Parathyroid adenoma (tissue), 2 donors: ENCODE data around the gene HBZ.

ENCODE experiments used
- H2AFZ ChIP-seq: fragments of 300-600 bp; sonication (generic); one replicate; pipeline ENCODE4 v1.7.0; 2017; ENCODE audit warnings: antibody characterized with exemption, mild to moderate bottlenecking
- H3K27ac ChIP-seq: fragments of 300-600 bp; sonication (generic); one replicate; pipeline ENCODE4 v1.7.0; 2017
- H3K27me3 ChIP-seq: fragments of 300-600 bp; sonication (generic); one replicate; pipeline ENCODE4 v1.7.0; 2017; ENCODE audit warnings: low read length; ENCODE audit not compliant: control insufficient read depth, insufficient read depth
- H3K36me3 ChIP-seq: fragments of 300-600 bp; sonication (generic); one replicate; pipeline ENCODE4 v1.7.0; 2017; ENCODE audit warnings: low read length; ENCODE audit not compliant: control insufficient read depth, insufficient read depth
- H3K4me1 ChIP-seq: fragments of 300-600 bp; sonication (generic); one replicate; pipeline ENCODE4 v1.7.0; 2017; ENCODE audit warnings: control low read depth
- H3K4me2 ChIP-seq: fragments of 300-600 bp; sonication (generic); one replicate; pipeline ENCODE4 v1.7.0; 2017; ENCODE audit warnings: low read length
- H3K4me3 ChIP-seq: fragments of 300-600 bp; sonication (generic); one replicate; pipeline ENCODE4 v1.7.0; 2017; ENCODE audit warnings: low read depth, low read length
- H3K79me2 ChIP-seq: fragments of 300-600 bp; sonication (generic); one replicate; pipeline ENCODE4 v1.7.0; 2017; ENCODE audit warnings: control low read depth
- H3K9ac ChIP-seq: fragments of 300-600 bp; sonication (generic); one replicate; pipeline ENCODE4 v1.7.0; 2017; ENCODE audit warnings: mild to moderate bottlenecking
- H3K9me3 ChIP-seq: fragments of 300-600 bp; sonication (generic); one replicate; pipeline ENCODE4 v1.7.0; 2017; ENCODE audit warnings: low read length; ENCODE audit not compliant: control insufficient read depth
- TF ChIP-seq, protein P1 (sequence below): fragments of 300-600 bp; sonication (generic); IDR thresholded peaks from one replicate; pipeline ENCODE4 v1.7.0; 2017; ENCODE audit warnings: antibody characterized with exemption, mild to moderate bottlenecking
- donor health status: primary hyperparathyroidism.

Gene HBZ

DNA sequence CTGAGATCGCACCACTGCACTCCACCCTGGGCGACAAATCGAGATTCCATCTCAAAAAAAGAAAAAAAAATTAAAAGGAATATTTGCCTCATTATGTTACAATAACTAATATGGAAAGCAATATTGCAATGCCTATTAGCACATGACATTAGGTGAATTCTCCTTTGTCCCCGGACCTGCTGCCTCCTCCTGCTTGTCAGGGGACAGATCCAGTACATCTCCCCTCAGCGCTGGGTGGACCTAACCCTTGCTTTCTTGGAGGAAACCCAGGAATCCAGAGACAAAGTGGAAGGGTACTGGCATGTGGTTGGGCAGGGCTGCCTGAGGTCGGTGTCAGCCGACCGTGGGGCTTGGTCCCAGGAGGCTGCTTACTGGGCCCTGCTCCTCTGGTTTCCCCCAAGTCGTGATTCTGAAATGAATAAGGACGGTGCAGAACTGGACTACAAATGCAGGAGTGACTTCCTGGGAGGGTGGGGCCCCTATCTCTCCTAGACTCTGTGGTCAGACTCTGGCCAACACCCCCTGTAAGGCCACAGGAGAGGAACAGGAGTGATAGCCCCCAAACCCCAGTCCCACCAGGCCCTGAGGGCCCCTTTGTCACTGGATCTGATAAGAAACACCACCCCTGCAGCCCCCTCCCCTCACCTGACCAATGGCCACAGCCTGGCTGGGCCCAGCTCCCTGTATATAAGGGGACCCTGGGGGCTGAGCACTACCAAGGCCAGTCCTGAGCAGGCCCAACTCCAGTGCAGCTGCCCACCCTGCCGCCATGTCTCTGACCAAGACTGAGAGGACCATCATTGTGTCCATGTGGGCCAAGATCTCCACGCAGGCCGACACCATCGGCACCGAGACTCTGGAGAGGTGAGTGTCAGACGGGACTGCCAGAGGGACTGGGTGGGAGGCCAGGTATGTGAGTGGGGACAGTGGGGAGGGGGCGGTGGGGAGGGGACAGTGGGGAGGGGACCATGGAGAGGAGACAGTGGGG, at the start of gene HBZ:
HBZ (plus strand) TSS at position 504 of the 988 bp plus-strand sequence; CDS start at position 770, 266 bp downstream.
- no peak within 1 kb of the TSS for H3K9ac ChIP-seq
- no peaks in the 10 kb centered on the region for H3K36me3 ChIP-seq
- H2AFZ ChIP-seq: no peak within 1 kb of the TSS
- H3K9me3 ChIP-seq: no peaks in the 10 kb centered on the region
- peaks cover 5% of the 10 kb centered on the region for H3K4me1 ChIP-seq
- TF ChIP-seq, protein P1, sequence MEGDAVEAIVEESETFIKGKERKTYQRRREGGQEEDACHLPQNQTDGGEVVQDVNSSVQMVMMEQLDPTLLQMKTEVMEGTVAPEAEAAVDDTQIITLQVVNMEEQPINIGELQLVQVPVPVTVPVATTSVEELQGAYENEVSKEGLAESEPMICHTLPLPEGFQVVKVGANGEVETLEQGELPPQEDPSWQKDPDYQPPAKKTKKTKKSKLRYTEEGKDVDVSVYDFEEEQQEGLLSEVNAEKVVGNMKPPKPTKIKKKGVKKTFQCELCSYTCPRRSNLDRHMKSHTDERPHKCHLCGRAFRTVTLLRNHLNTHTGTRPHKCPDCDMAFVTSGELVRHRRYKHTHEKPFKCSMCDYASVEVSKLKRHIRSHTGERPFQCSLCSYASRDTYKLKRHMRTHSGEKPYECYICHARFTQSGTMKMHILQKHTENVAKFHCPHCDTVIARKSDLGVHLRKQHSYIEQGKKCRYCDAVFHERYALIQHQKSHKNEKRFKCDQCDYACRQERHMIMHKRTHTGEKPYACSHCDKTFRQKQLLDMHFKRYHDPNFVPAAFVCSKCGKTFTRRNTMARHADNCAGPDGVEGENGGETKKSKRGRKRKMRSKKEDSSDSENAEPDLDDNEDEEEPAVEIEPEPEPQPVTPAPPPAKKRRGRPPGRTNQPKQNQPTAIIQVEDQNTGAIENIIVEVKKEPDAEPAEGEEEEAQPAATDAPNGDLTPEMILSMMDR: no peak
- H3K27ac ChIP-seq: no peak within 1 kb of the TSS
- no peaks in the 10 kb centered on the region for H3K27me3 ChIP-seq
- H3K4me2 ChIP-seq: no peak within 1 kb of the TSS
- H3K4me3 ChIP-seq: no peak within 1 kb of the TSS
- H3K79me2 ChIP-seq: no peaks in the 10 kb centered on the region

DNA sequence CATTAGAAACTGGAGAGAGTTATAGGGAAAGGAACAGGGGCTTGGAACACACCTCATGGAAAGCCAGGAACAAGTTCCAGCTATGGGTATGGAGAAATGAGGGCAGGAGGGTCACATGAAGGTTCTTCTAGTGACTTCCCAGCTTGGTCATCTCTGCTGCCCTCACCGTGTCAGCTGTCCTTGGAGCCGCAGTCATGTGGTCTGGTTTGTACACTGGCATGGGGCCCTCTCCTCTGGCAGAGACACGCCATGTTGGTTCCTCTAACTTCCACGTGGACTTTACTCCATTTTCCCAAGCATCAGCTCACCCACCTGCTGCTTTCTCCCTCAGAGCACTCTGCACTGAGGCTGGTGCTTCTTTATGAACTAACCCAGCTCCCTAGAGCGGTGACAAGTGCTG, 48.1 kb upstream of the HBZ start:
- no peak overlapping the region for H3K9ac ChIP-seq
- no peak overlapping the region for H3K27ac ChIP-seq

DNA sequence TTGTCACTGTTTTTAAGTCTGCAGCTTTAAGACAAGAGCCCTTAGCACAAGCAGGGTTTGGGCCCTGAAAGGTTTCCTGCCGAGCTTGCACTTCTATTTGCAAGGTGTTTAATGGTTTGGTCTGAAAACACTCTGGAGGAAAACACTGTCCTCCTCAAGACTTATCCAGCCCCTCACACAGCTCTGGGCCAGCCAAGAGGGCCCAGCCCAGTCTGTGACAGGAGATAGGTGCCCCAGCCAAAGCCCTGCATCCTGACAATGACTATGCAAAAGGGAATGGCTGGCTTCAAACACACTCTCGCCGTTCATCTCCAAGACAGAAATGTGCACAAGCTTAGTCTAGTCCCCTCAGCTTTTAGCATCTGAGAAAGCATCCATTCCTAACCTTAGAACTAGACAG, 47.5 kb upstream of the HBZ start:
- H2AFZ ChIP-seq: no peak overlapping the region
- no peaks in the 10 kb centered on the region for H3K36me3 ChIP-seq
- no peak overlapping the region for H3K4me2 ChIP-seq
- no peaks in the 10 kb centered on the region for H3K27me3 ChIP-seq
- no peaks in the 10 kb centered on the region for H3K4me1 ChIP-seq
- no peak overlapping the region for H3K4me3 ChIP-seq
- H3K9ac ChIP-seq: no peak overlapping the region
- no peak overlapping the region for H3K27ac ChIP-seq
- no peaks in the 10 kb centered on the region for H3K9me3 ChIP-seq
- TF ChIP-seq, protein P1: no peak
- H3K79me2 ChIP-seq: no peaks in the 10 kb centered on the region

More for the DNA sequence above, 48.1 kb upstream of the HBZ start:
- Histone ChIP-seq H3K4me2 (no peak overlapping the region), H3K4me3 (no peak overlapping the region), H3K4me1 (no peaks in the 10 kb centered on the region), H3K27me3 (no peaks in the 10 kb centered on the region), H3K9me3 (no peaks in the 10 kb centered on the region), H3K36me3 (no peaks in the 10 kb centered on the region), H2AFZ (no peak overlapping the region), H3K79me2 (no peaks in the 10 kb centered on the region)
- TF ChIP-seq, protein P1: no peak

DNA sequence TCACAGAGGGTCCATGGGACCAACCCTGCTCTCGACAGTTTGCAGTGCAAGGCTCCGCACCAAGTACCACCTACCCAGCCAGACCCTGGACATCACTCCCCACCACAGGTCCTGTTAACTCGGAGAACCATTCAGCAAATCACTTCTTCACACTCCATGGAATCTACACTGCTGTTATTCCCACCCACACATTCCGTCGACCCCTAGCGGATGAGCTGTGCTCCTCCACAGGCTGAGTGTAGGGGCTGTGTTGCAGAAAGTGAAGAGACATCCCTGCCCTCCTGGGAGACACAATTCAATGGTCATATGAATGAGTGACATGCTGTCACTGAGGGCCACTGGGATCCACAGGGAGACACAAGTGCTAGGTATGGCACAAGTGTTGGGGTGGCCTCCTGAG, 46.9 kb upstream of the HBZ start:
- H3K9ac ChIP-seq: no peak overlapping the region
- H3K36me3 ChIP-seq: no peaks in the 10 kb centered on the region
- H3K79me2 ChIP-seq: no peaks in the 10 kb centered on the region
- no peak overlapping the region for H3K27ac ChIP-seq
- no peak overlapping the region for H2AFZ ChIP-seq
- H3K4me3 ChIP-seq: no peak overlapping the region
- no peak overlapping the region for H3K4me2 ChIP-seq
- H3K9me3 ChIP-seq: no peaks in the 10 kb centered on the region
- no peaks in the 10 kb centered on the region for H3K4me1 ChIP-seq
- TF ChIP-seq, protein P1: no peak
- H3K27me3 ChIP-seq: no peaks in the 10 kb centered on the region
